ENCODE results near the gene CYP4B1.

- TF ChIP-seq CTCF (IDR thresholded peaks at IDR 0.05) (no peak), POLR2A (IDR thresholded peaks at IDR 0.05) (no peak)
Measured at GRCh38 chr1:46802081-46802480, 3.2 kb downstream of the CYP4B1 start.

Data from body of pancreas (tissue), 4 donors.